GM12874 (cell line): ENCODE data around the gene CYP19A1.

Source experiments
- TF ChIP-seq, protein P1 (sequence below): IDR thresholded peaks from 2 replicates; pipeline ENCODE4 v1.5.1; 2011; ENCODE audit warnings: low read depth, mild to moderate bottlenecking, control low read depth, low read length, moderate library complexity; ENCODE audit not compliant: insufficient read depth

The CYP19A1 gene

DNA sequence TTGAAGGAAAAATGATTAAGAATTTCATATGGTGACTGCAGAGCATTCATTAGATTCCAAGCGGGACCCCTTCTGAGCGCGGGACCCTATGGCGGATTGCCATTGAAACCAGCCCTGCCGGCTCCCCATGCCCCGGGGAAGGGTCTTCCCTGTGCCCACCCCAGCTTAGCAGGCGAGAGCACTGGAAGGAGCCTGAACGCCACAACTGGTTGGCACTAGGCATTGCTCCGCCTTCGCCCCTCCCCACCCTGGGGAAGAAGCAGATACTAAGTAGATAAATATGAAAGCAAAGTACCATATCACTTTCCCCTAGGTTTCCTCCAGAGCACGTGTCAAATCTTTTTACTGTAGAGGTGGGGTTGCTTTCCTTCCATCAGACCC is 70.7 kb downstream of the CYP19A1 start:
- TF ChIP-seq, protein P1, sequence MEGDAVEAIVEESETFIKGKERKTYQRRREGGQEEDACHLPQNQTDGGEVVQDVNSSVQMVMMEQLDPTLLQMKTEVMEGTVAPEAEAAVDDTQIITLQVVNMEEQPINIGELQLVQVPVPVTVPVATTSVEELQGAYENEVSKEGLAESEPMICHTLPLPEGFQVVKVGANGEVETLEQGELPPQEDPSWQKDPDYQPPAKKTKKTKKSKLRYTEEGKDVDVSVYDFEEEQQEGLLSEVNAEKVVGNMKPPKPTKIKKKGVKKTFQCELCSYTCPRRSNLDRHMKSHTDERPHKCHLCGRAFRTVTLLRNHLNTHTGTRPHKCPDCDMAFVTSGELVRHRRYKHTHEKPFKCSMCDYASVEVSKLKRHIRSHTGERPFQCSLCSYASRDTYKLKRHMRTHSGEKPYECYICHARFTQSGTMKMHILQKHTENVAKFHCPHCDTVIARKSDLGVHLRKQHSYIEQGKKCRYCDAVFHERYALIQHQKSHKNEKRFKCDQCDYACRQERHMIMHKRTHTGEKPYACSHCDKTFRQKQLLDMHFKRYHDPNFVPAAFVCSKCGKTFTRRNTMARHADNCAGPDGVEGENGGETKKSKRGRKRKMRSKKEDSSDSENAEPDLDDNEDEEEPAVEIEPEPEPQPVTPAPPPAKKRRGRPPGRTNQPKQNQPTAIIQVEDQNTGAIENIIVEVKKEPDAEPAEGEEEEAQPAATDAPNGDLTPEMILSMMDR: no peak

DNA sequence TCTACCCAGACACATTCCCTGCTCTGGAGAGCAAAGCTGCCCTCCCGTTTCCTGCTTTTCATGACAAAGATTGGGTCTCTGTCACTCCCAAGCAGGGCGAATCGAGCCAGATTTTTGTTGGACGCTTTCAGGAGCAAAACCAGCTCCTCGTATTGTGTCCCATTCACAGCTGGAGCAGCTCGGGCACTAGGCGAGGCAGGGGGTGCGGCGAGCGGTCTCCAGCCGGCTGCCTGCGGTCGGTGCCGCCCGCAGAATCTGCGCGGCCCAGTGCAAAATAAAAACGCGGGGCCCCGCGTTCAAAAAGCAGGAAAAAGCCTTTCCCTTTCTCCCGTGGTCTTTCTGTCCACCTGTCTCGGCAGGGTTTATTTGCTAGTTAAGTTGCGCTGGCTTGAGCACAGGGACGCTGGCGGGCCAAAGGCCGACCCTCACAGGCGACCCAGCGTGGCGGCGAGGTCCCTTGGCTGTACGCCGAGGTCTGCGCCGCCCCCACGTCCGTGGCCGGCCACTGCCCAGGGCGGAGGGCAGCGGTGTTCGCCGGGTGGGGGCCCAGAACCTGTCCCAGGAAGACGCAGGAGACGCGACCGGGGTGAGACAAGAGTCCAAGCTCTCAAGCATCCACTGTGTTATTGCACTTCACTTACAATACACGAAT is 71.2 kb downstream of the CYP19A1 start:
- TF ChIP-seq, protein P1: no peak

DNA sequence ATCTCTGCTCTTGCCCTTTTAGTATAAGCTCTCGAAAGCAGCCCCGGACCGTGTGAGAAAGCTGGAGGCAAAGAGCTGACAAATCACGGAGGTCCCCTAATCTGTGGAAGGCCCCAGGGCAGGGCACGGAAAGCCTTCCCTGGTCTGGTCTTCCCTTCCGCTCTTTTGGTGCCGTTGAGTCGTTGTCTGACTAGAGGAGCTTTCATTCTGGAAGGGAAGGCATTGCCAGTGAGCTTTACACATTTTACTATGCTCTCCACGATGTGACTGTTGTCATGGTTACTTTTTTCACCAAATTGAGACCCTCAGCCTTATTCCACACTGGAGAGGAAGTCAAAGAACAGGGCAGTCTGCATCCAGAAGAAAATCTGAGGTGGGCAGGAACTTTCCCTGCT is 71.7 kb downstream of the CYP19A1 start:
- TF ChIP-seq, protein P1: no peak

DNA sequence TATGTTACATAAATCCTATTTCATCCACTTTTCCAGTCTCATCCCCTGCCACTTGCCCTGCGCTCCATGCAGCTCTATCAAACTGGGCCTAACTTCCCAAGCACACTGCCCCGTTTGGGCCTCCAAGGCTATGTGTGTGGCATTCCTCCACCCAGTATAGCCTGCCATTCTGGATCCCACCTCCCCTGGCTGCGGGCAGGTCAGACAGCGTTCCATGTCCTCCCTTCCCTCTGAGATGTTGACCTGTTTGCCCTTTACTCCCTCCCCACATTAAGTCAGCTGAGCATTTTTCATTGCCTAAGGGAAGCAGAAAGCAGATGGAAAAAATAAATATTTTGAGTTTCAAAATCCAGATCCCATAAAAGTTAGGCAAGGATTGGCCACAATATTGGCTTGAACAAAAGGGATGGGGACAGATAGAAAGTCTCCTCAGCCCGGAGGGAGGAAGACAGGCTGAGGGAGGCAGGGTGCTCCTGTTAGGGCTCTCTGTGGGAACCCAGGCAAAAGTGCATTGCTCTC is 73.3 kb downstream of the CYP19A1 start:
- TF ChIP-seq, protein P1: no peak

DNA sequence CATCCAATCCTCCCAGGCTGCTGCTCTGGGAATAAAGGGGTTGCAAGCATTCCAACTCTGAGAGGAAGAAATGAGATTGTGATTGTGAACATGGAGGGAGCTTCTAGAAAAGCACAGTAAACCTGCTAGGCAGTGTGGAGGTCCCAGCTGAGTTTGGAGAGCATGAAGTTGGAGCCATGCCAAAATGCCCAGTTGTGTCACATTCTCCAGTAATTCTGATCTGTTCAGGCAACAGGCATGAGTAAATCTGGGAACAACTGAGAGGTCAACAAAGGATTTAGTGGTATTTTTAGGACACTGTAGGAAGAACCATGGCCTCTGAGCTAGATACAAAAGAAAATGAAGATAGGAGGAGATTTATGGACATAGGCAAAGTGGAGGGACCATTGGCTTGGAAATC is 74.7 kb downstream of the CYP19A1 start:
- TF ChIP-seq, protein P1: no peak

DNA sequence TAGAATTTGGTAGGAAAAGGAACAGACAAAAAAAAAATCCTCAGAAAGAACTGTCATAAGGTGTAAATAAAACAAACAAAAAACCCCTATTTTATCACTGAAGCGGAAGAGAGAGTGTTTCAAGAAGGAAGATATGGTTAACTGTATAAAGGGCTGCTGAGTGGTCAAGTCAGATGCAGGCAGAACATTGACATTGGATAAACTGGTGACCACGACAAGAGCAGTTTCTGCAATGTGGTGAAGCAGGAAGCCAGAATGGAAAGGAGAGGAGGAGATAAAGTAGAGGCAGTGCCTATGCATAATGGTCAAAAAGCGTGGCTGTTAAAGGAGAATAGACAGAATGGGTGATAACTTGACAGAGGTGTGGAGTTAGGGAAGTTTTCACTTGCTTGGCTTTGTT is 75.3 kb downstream of the CYP19A1 start:
- TF ChIP-seq, protein P1: no peak

DNA sequence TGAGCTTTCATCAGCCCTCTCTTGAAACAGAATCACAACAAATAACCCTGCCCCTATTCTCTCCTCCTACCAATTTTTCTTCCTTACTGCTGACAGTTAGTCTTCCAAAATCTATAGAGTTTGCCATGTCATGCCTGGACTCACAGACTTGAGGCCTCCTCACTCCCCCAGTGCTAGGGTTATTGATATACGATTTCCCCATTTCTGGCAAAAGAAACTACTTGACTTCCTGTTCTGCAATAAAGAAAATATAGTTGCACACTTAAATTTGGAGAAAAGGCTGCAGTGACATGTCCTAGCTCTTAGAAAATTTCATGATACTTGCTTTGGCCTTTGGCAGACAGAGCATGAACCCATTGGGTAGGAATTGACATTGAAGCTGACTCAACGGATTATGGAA is 75.9 kb downstream of the CYP19A1 start:
- TF ChIP-seq, protein P1: no peak
